T-cell (primary cell): ENCODE measurements around the gene KTI12. TPM values are rescaled to one million over a fixed set of nuclear protein-coding genes. Genes with fewer than 3 reads are reported as not detected.
"Not testable (repeated sequence)": the region's sequence is repeated elsewhere in the genome, so short reads cannot be mapped to it uniquely, and the experiment has no call there.

Source experiments
- ATAC-seq, 4 experiments: fragments of 200-7000 bp in 3 of 4; fragments of 150-1000 bp in 1 of 4; cut with Tn5 transposase; replicated peaks in 1 of 4; 1 replicate in 3 of 4; 2 replicates in 1 of 4; pipeline ENCODE4 v1.10.0; 2021; ENCODE audit warnings: moderate library complexity in 3 of 4, mild to moderate bottlenecking in 2 of 4, moderate number of reproducible peaks in 1 of 4
- CTCF ChIA-PET, 2 donors: fragments of 300-600 bp; sonication (Branson Sonifier 250); formaldehyde crosslinking; loops; one replicate each; lab custom pipeline; 2022; ENCODE audit warnings: antibody characterized with exemption in 2 of 2; lab: Charles Lee
- POLR2A ChIA-PET, 2 donors: fragments of 300-600 bp; sonication (Branson Sonifier 250); formaldehyde crosslinking; loops; one replicate each; lab custom pipeline; 2022; ENCODE audit warnings: antibody characterized with exemption in 2 of 2; lab: Charles Lee
- DNase-seq, 35 experiments: peaks; one replicate each; pipeline versions ENCODE4 v3.0.0 to v3.0.0-alpha.2; 2013 to 2023
- H3K27ac ChIP-seq: one replicate; pipeline ENCODE4 v1.5.1; 2013; ENCODE audit warnings: low read length
- H3K27me3 ChIP-seq, 2 experiments: replicated peaks in 1 of 2; 1 replicate in 1 of 2; 2 replicates in 1 of 2; pipeline versions ENCODE4 v1.6.1 to v1.7.0; 2013; ENCODE audit warnings: low read length in 1 of 2, mixed read lengths in 1 of 2; ENCODE audit not compliant: control insufficient read depth in 2 of 2, insufficient read depth in 2 of 2; ENCODE audit errors: extremely low read depth in 1 of 2
- H3K36me3 ChIP-seq, 2 donors: 1 replicate in 1 of 2; 2 replicates in 1 of 2; pipeline versions ENCODE4 v1.6.1 to v1.7.0; 2013; ENCODE audit warnings: low read length in 1 of 2; ENCODE audit not compliant: control insufficient read depth in 2 of 2, insufficient read depth in 1 of 2; ENCODE audit errors: extremely low read depth in 1 of 2
- H3K4me1 ChIP-seq, 2 experiments: 1 replicate in 1 of 2; 2 replicates in 1 of 2; pipeline versions ENCODE4 v1.6.1 to v1.7.0; 2013; ENCODE audit warnings: low read length in 2 of 2, mixed read lengths in 1 of 2; ENCODE audit not compliant: insufficient read depth in 2 of 2, control insufficient read depth in 1 of 2; ENCODE audit errors: extremely low read depth in 1 of 2
- H3K4me3 ChIP-seq, 2 donors: 1 replicate in 1 of 2; 2 replicates in 1 of 2; pipeline versions ENCODE4 v1.5.1 to v1.7.0; 2013; ENCODE audit warnings: mild to moderate bottlenecking in 2 of 2, low read length in 1 of 2, moderate library complexity in 1 of 2; ENCODE audit not compliant: control insufficient read depth in 1 of 2; ENCODE audit errors: extremely low read depth in 1 of 2
- H3K9me3 ChIP-seq: 2 replicates; pipeline ENCODE4 v1.7.0; 2013
- H3K27ac Mint-ChIP-seq, 2 donors: one replicate each; pipeline ENCODE4 v1.8.0; 2020 to 2021; ENCODE audit warnings: mild to moderate bottlenecking in 2 of 2, mixed read lengths in 2 of 2
- H3K27me3 Mint-ChIP-seq, 2 donors: one replicate each; pipeline ENCODE4 v1.8.0; 2021 to 2022; ENCODE audit warnings: mixed read lengths in 2 of 2
- H3K36me3 Mint-ChIP-seq: one replicate; pipeline ENCODE4 v1.8.0; 2021; ENCODE audit warnings: mixed read lengths
- H3K4me1 Mint-ChIP-seq, 3 donors: one replicate each; pipeline ENCODE4 v1.8.0; 2020 to 2022; ENCODE audit warnings: mixed read lengths in 3 of 3, mild to moderate bottlenecking in 1 of 3
- H3K4me3 Mint-ChIP-seq, 3 donors: one replicate each; pipeline ENCODE4 v1.8.0; 2020 to 2022; ENCODE audit warnings: mild to moderate bottlenecking in 3 of 3, mixed read lengths in 3 of 3, moderate library complexity in 3 of 3
- H3K9me3 Mint-ChIP-seq, 3 donors: one replicate each; pipeline ENCODE4 v1.8.0; 2020 to 2022; ENCODE audit warnings: mixed read lengths in 3 of 3
- WGBS: methylation state at CpG from one replicate; pipeline ENCODE4 v1.1.5; 2013; ENCODE audit warnings: missing lambda C conversion rate; ENCODE audit not compliant: insufficient coverage; 5-methylcytosine and 5-hydroxymethylcytosine counted together
- total RNA-seq, 35 experiments: library from RNA in 6 of 35; stranded (reverse) in 6 of 35; fragments of 120-200 nt in 1 of 35; gene quantifications; one replicate each; pipeline versions ENCODE4 v1.2.1 to v1.2.4 and lab custom pipeline; 2013 to 2026

The KTI12 gene
- total RNA-seq, 5 donors from 2014 or later (not counting 1 experiment from before 2014, with no cell fraction given) = 15.3 to 25.4 (median 18.1) TPM

DNA sequence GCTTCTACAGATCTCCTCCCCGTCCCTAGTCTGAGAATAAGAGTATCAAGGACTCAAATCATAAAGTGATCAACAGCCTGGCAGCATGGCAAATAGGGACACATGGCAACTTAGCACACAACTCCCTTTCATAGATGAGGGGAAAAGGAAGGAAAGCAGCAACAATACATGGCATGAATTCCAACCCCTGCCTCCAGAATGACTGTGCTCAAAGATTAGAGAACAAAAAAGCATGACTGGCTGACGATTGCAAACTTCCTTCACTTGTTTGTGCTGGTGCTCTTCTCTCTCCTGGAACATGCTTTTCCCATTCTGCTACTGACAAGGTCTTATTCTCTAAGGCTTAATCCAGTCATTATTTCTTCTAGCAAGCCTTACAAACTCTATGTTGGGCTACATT lies 11.5 kb downstream of the KTI12 start:
- peaks cover 0 to 4% (median 0%) of the 10 kb centered on the region in 3 donors for H3K4me1 Mint-ChIP-seq
- Histone ChIP-seq H3K4me1 (no peaks in the 10 kb centered on the region), H3K4me3 (no peak overlapping the region), H3K36me3 (peaks cover 12 to 51% of the 10 kb centered on the region in 2 donors), H3K27me3 (no peaks in the 10 kb centered on the region), H3K9me3 (no peaks in the 10 kb centered on the region), H3K27ac (no peak overlapping the region)
- POLR2A ChIA-PET = no interaction called here
- DNase-seq = no peak
- H3K36me3 Mint-ChIP-seq = peaks cover 50% of the 10 kb centered on the region
- no peak overlapping the region for H3K4me3 Mint-ChIP-seq
- H3K9me3 Mint-ChIP-seq = no peaks in the 10 kb centered on the region
- H3K27ac Mint-ChIP-seq = no peak overlapping the region
- CTCF ChIA-PET = interaction anchor here in 1 of 2 donors (0.7 kb wide), 1 partner anchor 63 kb away, joined by 4 read pairs; no protein-coding TSS in a partner anchor
- ATAC-seq = no peak
- WGBS = 86% methylated on average over 1 of the region's 2 CpGs
- no peaks in the 10 kb centered on the region for H3K27me3 Mint-ChIP-seq

DNA sequence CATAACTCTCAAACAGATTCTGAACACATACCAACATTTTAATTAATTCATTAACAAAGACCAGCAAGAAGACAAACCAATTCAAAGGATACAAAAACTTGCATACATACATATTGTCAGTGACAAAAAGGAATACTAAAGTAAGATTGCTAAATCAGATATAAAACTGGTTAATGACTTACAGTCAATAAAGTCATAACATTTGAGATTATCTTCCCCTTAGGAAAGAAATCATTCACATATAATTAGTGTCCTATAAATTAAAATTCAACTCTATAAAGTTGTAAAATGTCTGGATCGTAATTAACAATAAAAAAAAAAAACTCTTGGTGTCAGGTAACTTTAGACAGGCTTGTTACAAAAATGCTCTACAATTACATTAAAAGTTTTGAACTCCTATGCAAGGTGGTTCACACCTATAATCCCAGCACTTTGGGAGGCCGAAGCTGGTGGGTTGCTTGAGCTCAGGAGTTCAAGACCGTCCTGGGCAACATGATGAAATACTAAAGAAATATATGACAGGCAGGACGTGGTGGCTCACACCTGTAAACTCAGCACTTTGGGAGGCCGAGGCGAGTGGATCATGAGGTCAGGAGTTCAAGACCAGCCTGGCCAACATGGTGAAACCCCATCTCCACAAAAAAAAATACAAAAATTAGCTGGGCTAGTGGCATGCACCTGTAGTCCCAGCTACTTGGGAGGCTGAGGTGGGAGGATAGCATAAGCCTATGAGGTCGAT lies 25.4 kb downstream of the KTI12 start:
- Mint-ChIP-seq H3K4me1 (no peaks in the 10 kb centered on the region), H3K27ac (no peak overlapping the region), H3K4me3 (no peak overlapping the region), H3K9me3 (no peaks in the 10 kb centered on the region), H3K27me3 (peaks cover 19 to 32% of the 10 kb centered on the region in 2 donors), H3K36me3 (no peaks in the 10 kb centered on the region)
- DNase-seq = no peak
- H3K9me3 ChIP-seq = no peaks in the 10 kb centered on the region
- H3K27ac ChIP-seq = no peak overlapping the region
- ChIA-PET POLR2A (no interaction called here), CTCF (interaction anchor here in 1 of 2 donors (0.5 to 0.6 kb wide), 2 partner anchors 18 to 38 kb away, joined by 4 to 5 read pairs; partner anchors contain the start of gene RAB3B)
- no peak for ATAC-seq
- no peaks in the 10 kb centered on the region for H3K36me3 ChIP-seq
- peaks cover 4% of the 10 kb centered on the region in 2 experiments for H3K27me3 ChIP-seq
- no peak overlapping the region for H3K4me3 ChIP-seq
- no peaks in the 10 kb centered on the region for H3K4me1 ChIP-seq
- no CpG with 5 or more reads among the region's 7 CpGs for WGBS

DNA sequence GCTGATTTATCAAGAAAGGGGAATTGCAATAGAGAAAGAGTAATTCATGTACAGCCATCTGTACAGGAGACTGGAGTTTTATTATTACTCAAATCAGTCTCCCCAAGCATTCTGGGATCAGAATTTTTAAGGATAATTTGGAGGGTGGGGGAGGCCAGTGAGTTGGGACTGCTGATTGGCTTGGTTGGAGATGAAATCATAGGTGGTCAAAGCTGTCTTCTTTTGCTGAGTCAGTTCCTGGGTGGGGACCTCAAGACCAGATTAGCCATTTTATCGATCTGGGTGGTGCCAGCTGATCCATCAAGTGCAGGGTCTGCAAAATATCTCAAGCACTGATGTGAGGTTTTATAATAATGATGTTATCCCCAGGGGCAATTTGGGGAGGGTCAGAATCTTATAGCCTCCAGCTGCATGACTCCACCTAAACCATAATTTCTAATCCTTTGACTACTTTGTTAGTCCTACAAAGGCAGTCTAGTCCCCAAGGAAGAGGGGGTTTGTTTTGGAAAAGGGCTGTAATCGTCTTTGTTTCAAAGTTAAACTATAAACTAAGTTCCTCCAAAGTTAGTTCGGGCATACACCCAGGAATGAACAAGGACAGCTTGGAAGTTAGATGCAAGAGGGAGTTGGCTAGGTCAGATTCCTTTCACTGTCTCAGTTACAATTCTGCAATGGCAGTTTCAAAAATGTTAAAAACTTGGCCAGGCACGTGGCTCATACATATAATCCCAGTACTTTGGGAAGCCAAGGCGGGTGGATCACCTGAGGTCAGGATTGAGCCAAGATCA lies 26.2 kb downstream of the KTI12 start:
- no peaks in the 10 kb centered on the region for H3K36me3 ChIP-seq
- Mint-ChIP-seq H3K27ac (no peak overlapping the region), H3K4me1 (no peaks in the 10 kb centered on the region), H3K27me3 (peaks cover 23 to 38% of the 10 kb centered on the region in 2 donors), H3K9me3 (no peaks in the 10 kb centered on the region), H3K36me3 (no peaks in the 10 kb centered on the region), H3K4me3 (no peak overlapping the region)
- no peak overlapping the region for H3K4me3 ChIP-seq
- ATAC-seq (no peak), DNase-seq (no peak)
- ChIA-PET POLR2A (no interaction called here), CTCF (interaction anchor here in 1 of 2 donors (0.6 to 0.8 kb wide), 2 partner anchors 17 to 23 kb away, joined by 3 to 4 read pairs; partner anchors contain the start of gene RAB3B)
- H3K27ac ChIP-seq = no peak overlapping the region
- H3K27me3 ChIP-seq = peaks cover 4 to 6% of the 10 kb centered on the region in 2 experiments
- no peaks in the 10 kb centered on the region for H3K9me3 ChIP-seq
- no peaks in the 10 kb centered on the region for H3K4me1 ChIP-seq
- 63% methylated on average over 1 of the region's 5 CpGs for WGBS

- H3K27ac ChIP-seq, H3K4me1 ChIP-seq, H3K27me3 ChIP-seq, ATAC-seq, DNase-seq, CTCF ChIA-PET, H3K27ac Mint-ChIP-seq, H3K4me3 Mint-ChIP-seq, H3K9me3 ChIP-seq, H3K36me3 Mint-ChIP-seq, H3K36me3 ChIP-seq, POLR2A ChIA-PET, H3K4me3 ChIP-seq, H3K9me3 Mint-ChIP-seq, H3K4me1 Mint-ChIP-seq: not testable (repeated sequence)
- no CpG with 5 or more reads among the region's 5 CpGs for WGBS
- H3K27me3 Mint-ChIP-seq = peaks cover 23 to 40% of the 10 kb centered on the region in 2 donors
Observed at GRCh38 chr1:52006081-52006553, 27.5 kb downstream of the KTI12 start.

DNA sequence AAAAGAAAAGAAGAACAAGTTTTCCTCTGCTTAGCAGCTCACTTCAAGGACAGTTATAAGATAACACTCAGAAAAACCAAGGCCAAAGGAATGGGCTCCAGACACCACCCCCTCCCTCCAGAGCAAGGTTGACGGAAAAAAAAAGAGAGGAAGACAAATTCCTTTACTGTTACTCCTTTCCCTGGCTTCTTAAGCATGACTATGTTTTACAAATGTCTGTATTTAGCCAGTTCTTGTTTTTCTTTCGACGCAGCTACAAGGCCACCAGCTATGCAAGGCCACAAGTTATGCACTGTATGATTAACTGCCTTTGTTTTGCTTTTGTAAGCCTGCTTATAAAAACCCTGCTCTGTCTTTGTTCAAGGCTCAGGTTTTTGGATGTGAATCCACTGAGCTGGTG lies 28.1 kb downstream of the KTI12 start:
- H3K4me3 ChIP-seq, H3K36me3 ChIP-seq, H3K36me3 Mint-ChIP-seq, POLR2A ChIA-PET, ATAC-seq, H3K27me3 ChIP-seq, H3K9me3 Mint-ChIP-seq, H3K4me1 Mint-ChIP-seq, H3K9me3 ChIP-seq, H3K27ac Mint-ChIP-seq, H3K27ac ChIP-seq, H3K4me3 Mint-ChIP-seq, H3K4me1 ChIP-seq, DNase-seq: not testable (repeated sequence)
- peaks cover 23 to 40% of the 10 kb centered on the region in 2 donors for H3K27me3 Mint-ChIP-seq
- 40% methylated on average over 1 of the region's 3 CpGs for WGBS
- CTCF ChIA-PET = interaction anchor here in 1 of 2 donors (0.5 to 0.8 kb wide), 2 partner anchors 71 to 109 kb away, joined by 3 to 4 read pairs; no protein-coding TSS in a partner anchor

GRCh38 chr1:52003877-52004276 lies 29.7 kb downstream of the KTI12 start:
- no peaks in the 10 kb centered on the region for H3K4me1 Mint-ChIP-seq

More at GRCh38 chr1:52003877-52004276, 29.7 kb downstream of the KTI12 start:
- Mint-ChIP-seq H3K27me3 (peaks cover 23 to 38% of the 10 kb centered on the region in 2 donors), H3K36me3 (no peaks in the 10 kb centered on the region), H3K4me3 (no peak overlapping the region), H3K27ac (no peak overlapping the region), H3K9me3 (no peaks in the 10 kb centered on the region)
- no peaks in the 10 kb centered on the region for H3K36me3 ChIP-seq
- ChIA-PET POLR2A (no interaction called here), CTCF (interaction anchor here in 1 of 2 donors (0.6 kb wide), 1 partner anchor 107 kb away, joined by 3 read pairs; no protein-coding TSS in a partner anchor)
- ATAC-seq = no peak
- WGBS = 44% methylated on average over 2 of the region's 4 CpGs
- peaks cover 4 to 6% of the 10 kb centered on the region in 2 experiments for H3K27me3 ChIP-seq
- DNase-seq = no peak
- no peaks in the 10 kb centered on the region for H3K4me1 ChIP-seq
- H3K9me3 ChIP-seq = no peaks in the 10 kb centered on the region
- no peak overlapping the region for H3K4me3 ChIP-seq
- H3K27ac ChIP-seq = no peak overlapping the region
